Neuronal stem cell (in vitro differentiated cells): ENCODE results near the gene PCDHA8.

Experiments
- DNase-seq: peaks from one replicate; pipeline ENCODE4 v3.0.0-alpha.2; 2013; ENCODE audit warnings: low spot score
- H2AFZ ChIP-seq: one replicate; pipeline ENCODE4 v1.6.1; 2013; ENCODE audit warnings: mild to moderate bottlenecking, low read length, inconsistent platforms
- H2AK5ac ChIP-seq: 2 replicates; pipeline ENCODE4 v1.6.1; 2013; ENCODE audit warnings: low read depth, mild to moderate bottlenecking, inconsistent platforms, low read length, moderate library complexity, mixed read lengths
- H2BK120ac ChIP-seq: 2 replicates; pipeline ENCODE4 v1.6.1; 2013; ENCODE audit warnings: low read depth, mild to moderate bottlenecking, inconsistent platforms, low read length, moderate library complexity, mixed read lengths
- H2BK12ac ChIP-seq: one replicate; pipeline ENCODE4 v1.6.1; 2013; ENCODE audit warnings: low read length, inconsistent platforms
- H2BK15ac ChIP-seq: 2 replicates; pipeline ENCODE4 v1.6.1; 2013; ENCODE audit warnings: mild to moderate bottlenecking, low read length, inconsistent platforms, mixed read lengths
- H2BK5ac ChIP-seq: one replicate; pipeline ENCODE4 v1.6.1; 2013; ENCODE audit warnings: inconsistent platforms, mild to moderate bottlenecking, low read length, moderate library complexity
- H3K14ac ChIP-seq: one replicate; pipeline ENCODE4 v1.6.1; 2013; ENCODE audit warnings: low read length, inconsistent platforms
- H3K18ac ChIP-seq: 2 replicates; pipeline ENCODE4 v1.6.1; 2013; ENCODE audit warnings: low read length, inconsistent platforms
- H3K23ac ChIP-seq: 2 replicates; pipeline ENCODE4 v1.6.1; 2013; ENCODE audit warnings: low read depth, mild to moderate bottlenecking, mixed read lengths, low read length, inconsistent platforms; ENCODE audit not compliant: poor library complexity
- H3K27ac ChIP-seq: replicated peaks from 3 replicates; pipeline ENCODE4 v1.5.1; 2013; ENCODE audit warnings: low read length, inconsistent platforms
- H3K27me3 ChIP-seq, 3 experiments: 2 replicates each; pipeline ENCODE4 v1.6.1; 2013; ENCODE audit warnings: low read length in 3 of 3, mild to moderate bottlenecking in 2 of 3, inconsistent platforms in 1 of 3, low read depth in 1 of 3, mixed read lengths in 1 of 3, moderate library complexity in 1 of 3; ENCODE audit not compliant: control insufficient read depth in 3 of 3, insufficient read depth in 3 of 3
- H3K36me3 ChIP-seq, 2 donors: replicated peaks in 1 of 2; 2 replicates each; pipeline ENCODE4 v1.6.1; 2013; ENCODE audit warnings: low read length in 2 of 2; ENCODE audit not compliant: control insufficient read depth in 2 of 2, insufficient read depth in 2 of 2
- H3K4ac ChIP-seq: 2 replicates; pipeline ENCODE4 v1.6.1; 2013; ENCODE audit warnings: inconsistent platforms, mild to moderate bottlenecking, low read length, moderate library complexity
- H3K4me1 ChIP-seq, 2 donors: 1 replicate in 1 of 2; 2 replicates in 1 of 2; pipeline ENCODE4 v1.6.1; 2013; ENCODE audit warnings: low read length in 2 of 2, low read depth in 1 of 2; ENCODE audit not compliant: control insufficient read depth in 2 of 2, insufficient read depth in 1 of 2
- H3K4me2 ChIP-seq: one replicate; pipeline ENCODE4 v1.6.1; 2013; ENCODE audit warnings: mild to moderate bottlenecking, low read length, inconsistent platforms; ENCODE audit not compliant: insufficient read depth, poor library complexity, severe bottlenecking
- H3K4me3 ChIP-seq, 2 donors: 2 replicates each; pipeline ENCODE4 v1.5.1; 2013; ENCODE audit warnings: low read length in 2 of 2, mild to moderate bottlenecking in 2 of 2, inconsistent platforms in 1 of 2, moderate library complexity in 1 of 2
- H3K79me1 ChIP-seq: one replicate; pipeline ENCODE4 v1.6.1; 2013; ENCODE audit warnings: low read depth, mild to moderate bottlenecking, inconsistent platforms, low read length, moderate library complexity
- H3K9ac ChIP-seq: one replicate; pipeline ENCODE4 v1.6.1; 2013; ENCODE audit warnings: mild to moderate bottlenecking, low read depth, low read length, inconsistent platforms; ENCODE audit not compliant: poor library complexity
- H3K9me3 ChIP-seq, 2 donors: replicated peaks in 1 of 2; 2 replicates each; pipeline versions ENCODE3 to v1.6.1; 2013; ENCODE audit warnings: low read length in 2 of 2, mild to moderate bottlenecking in 2 of 2, inconsistent platforms in 1 of 2, low read depth in 1 of 2, mixed read lengths in 1 of 2, moderate library complexity in 1 of 2; ENCODE audit not compliant: control insufficient read depth in 2 of 2, insufficient read depth in 1 of 2
- H4K8ac ChIP-seq: one replicate; pipeline ENCODE4 v1.6.1; 2013; ENCODE audit warnings: low read depth, mild to moderate bottlenecking, inconsistent platforms, low read length, moderate library complexity
- H4K91ac ChIP-seq: one replicate; pipeline ENCODE4 v1.6.1; 2013; ENCODE audit warnings: low read length, low read depth, mild to moderate bottlenecking, inconsistent platforms; ENCODE audit not compliant: poor library complexity
- WGBS, 2 donors: extraction: QIAGEN DNeasy Blood & Tissue Kit; methylation state at CpG; one replicate each; pipeline ENCODE4 v1.1.7; 2013; ENCODE audit warnings: missing lambda C conversion rate in 2 of 2, mixed read lengths in 1 of 2; ENCODE audit not compliant: insufficient read length in 2 of 2, insufficient replicate concordance in 1 of 2; ENCODE audit errors: extremely low coverage in 2 of 2; 5-methylcytosine and 5-hydroxymethylcytosine counted together

Gene PCDHA8

GRCh38 chr5:140862441-140863295 is 21.7 kb downstream of the PCDHA8 start:
- H3K9me3 ChIP-seq, result peaks cover 25 to 46% of the 10 kb centered on the region in 2 donors
- no peak overlapping the region for H3K14ac ChIP-seq
- DNase-seq, result no peak
- WGBS, 2 donors, result no CpG with 5 or more reads among the region's 76 CpGs
- H2AFZ ChIP-seq, result no peak overlapping the region
- no peak overlapping the region for H3K27ac ChIP-seq
- no peak overlapping the region for H3K18ac ChIP-seq
- peaks cover 4% of the 10 kb centered on the region for H3K79me1 ChIP-seq
- H4K91ac ChIP-seq, result peak overlapping the region; percentile 72
- no peak overlapping the region for H4K8ac ChIP-seq
- no peaks in the 10 kb centered on the region for H3K4me1 ChIP-seq
- peak overlapping the region; percentile 10 for H2BK12ac ChIP-seq
- no peak overlapping the region for H2BK120ac ChIP-seq
- no peak overlapping the region for H3K4me2 ChIP-seq
- peaks cover 12 to 22% of the 10 kb centered on the region in 2 donors for H3K36me3 ChIP-seq
- no peak overlapping the region for H2AK5ac ChIP-seq
- H3K27me3 ChIP-seq, result no peaks in the 10 kb centered on the region
- H2BK5ac ChIP-seq, result no peak overlapping the region
- peak overlapping the region; percentile 90 for H3K23ac ChIP-seq
- no peak overlapping the region for H3K9ac ChIP-seq
- H2BK15ac ChIP-seq, result no peak overlapping the region
- H3K4me3 ChIP-seq, result no peak overlapping the region
- H3K4ac ChIP-seq, result no peak overlapping the region

- DNase-seq, result peak; percentile 42
- Histone ChIP-seq H2BK120ac (no peak within 1 kb of the TSS), H4K8ac (no peak within 1 kb of the TSS), H3K4me3 (peak within 1 kb of the TSS in 1 of 2 donors; percentile 86), H3K36me3 (peaks cover 13 to 22% of the 10 kb centered on the region in 2 donors), H2AK5ac (no peak within 1 kb of the TSS), H3K9ac (peak within 1 kb of the TSS; percentile 64), H3K79me1 (peaks cover 8% of the 10 kb centered on the region), H2BK12ac (no peak within 1 kb of the TSS), H2BK15ac (no peak within 1 kb of the TSS), H3K4ac (no peak within 1 kb of the TSS), H3K4me2 (no peak within 1 kb of the TSS), H3K18ac (peak within 1 kb of the TSS; percentile 33), H3K23ac (no peak within 1 kb of the TSS), H2AFZ (no peak within 1 kb of the TSS), H3K9me3 (peaks cover 13 to 32% of the 10 kb centered on the region in 2 donors), H3K14ac (no peak within 1 kb of the TSS), H3K27me3 (no peaks in the 10 kb centered on the region), H3K4me1 (no peaks in the 10 kb centered on the region), H3K27ac (no peak within 1 kb of the TSS), H2BK5ac (no peak within 1 kb of the TSS), H4K91ac (no peak within 1 kb of the TSS)
- no CpG with 5 or more reads among the region's 41 CpGs for WGBS, 2 donors
These were observed 28.0 kb downstream of the PCDHA8 start, which contains the start of gene PCDHA11 for GRCh38 chr5:140868721-140869554. Gene PCDHA11 (plus strand): TSS chr5:140868957. CDS start chr5:140869104, 147 bp downstream.

GRCh38 chr5:140869555-140869886 is 28.5 kb downstream of the PCDHA8 start:
- Histone ChIP-seq H4K8ac (no peak overlapping the region), H3K4me2 (no peak overlapping the region), H2BK12ac (no peak overlapping the region), H3K18ac (no peak overlapping the region), H3K9me3 (peaks cover 13 to 27% of the 10 kb centered on the region in 2 donors), H2AK5ac (no peak overlapping the region), H3K27ac (no peak overlapping the region), H3K36me3 (peaks cover 13 to 22% of the 10 kb centered on the region in 2 donors), H3K27me3 (no peaks in the 10 kb centered on the region), H3K4me3 (no peak overlapping the region), H2AFZ (no peak overlapping the region), H3K4ac (no peak overlapping the region), H3K14ac (no peak overlapping the region), H2BK120ac (no peak overlapping the region), H4K91ac (no peak overlapping the region), H3K4me1 (no peaks in the 10 kb centered on the region), H3K23ac (no peak overlapping the region), H2BK15ac (no peak overlapping the region), H3K79me1 (peaks cover 8% of the 10 kb centered on the region), H2BK5ac (no peak overlapping the region), H3K9ac (no peak overlapping the region)
- no CpG with 5 or more reads among the region's 5 CpGs for WGBS, 2 donors
- DNase-seq, result no peak
